ENCODE data around the gene HDAC9. TPM values are rescaled to one million over a fixed set of nuclear protein-coding genes. Genes with fewer than 3 reads are reported as not detected.
"Not testable (repeated sequence)": the region's sequence is repeated elsewhere in the genome, so short reads cannot be mapped to it uniquely, and the experiment has no call there.

HDAC9 gene
- total RNA-seq, 2 experiments from 2014 or later = 0.55 to 0.65 TPM

- no peak for DNase-seq
- POLR2A ChIA-PET = no interaction called here
- H3K36me3 Mint-ChIP-seq (ENCODE audit: low read depth) = no peaks in the 10 kb centered on the region
- no peaks in the 10 kb centered on the region for H3K27me3 Mint-ChIP-seq
- H3K27ac Mint-ChIP-seq = no peak overlapping the region
- no peaks in the 10 kb centered on the region for H3K9me3 Mint-ChIP-seq
- CTCF ChIA-PET = no interaction called here
- no peaks in the 10 kb centered on the region for H3K4me1 Mint-ChIP-seq
- no peak overlapping the region for H3K4me3 Mint-ChIP-seq
These were observed 202.7 kb downstream of the HDAC9 start for GRCh38 chr7:18698258-18698734.

- H3K27ac Mint-ChIP-seq = no peak overlapping the region
- no peaks in the 10 kb centered on the region for H3K27me3 Mint-ChIP-seq
- H3K9me3 Mint-ChIP-seq = no peaks in the 10 kb centered on the region
- no peaks in the 10 kb centered on the region for H3K4me1 Mint-ChIP-seq
- CTCF ChIA-PET = no interaction called here
- no peak for DNase-seq
- no peaks in the 10 kb centered on the region for H3K36me3 Mint-ChIP-seq (ENCODE audit: low read depth)
- H3K4me3 Mint-ChIP-seq = no peak overlapping the region
- POLR2A ChIA-PET = no interaction called here
These were observed 204.6 kb downstream of the HDAC9 start for GRCh38 chr7:18700147-18700546.

GRCh38 chr7:18702071-18702829 lies 206.7 kb downstream of the HDAC9 start:
- Mint-ChIP-seq H3K4me1 (no peaks in the 10 kb centered on the region), H3K36me3 (ENCODE audit: low read depth) (no peaks in the 10 kb centered on the region), H3K4me3 (no peak overlapping the region), H3K27ac (no peak overlapping the region), H3K27me3 (no peaks in the 10 kb centered on the region), H3K9me3 (no peaks in the 10 kb centered on the region)
- ChIA-PET POLR2A (no interaction called here), CTCF (no interaction called here)
- no peak for DNase-seq

GRCh38 chr7:18703685-18704084 lies 208.1 kb downstream of the HDAC9 start:
- ChIA-PET CTCF (no interaction called here), POLR2A (no interaction called here)
- Mint-ChIP-seq H3K9me3 (no peaks in the 10 kb centered on the region), H3K36me3 (ENCODE audit: low read depth) (no peaks in the 10 kb centered on the region), H3K4me3 (no peak overlapping the region), H3K27ac (no peak overlapping the region), H3K27me3 (no peaks in the 10 kb centered on the region), H3K4me1 (peaks cover 3% of the 10 kb centered on the region)
- DNase-seq = no peak

- Mint-ChIP-seq H3K9me3 (no peaks in the 10 kb centered on the region), H3K4me3 (no peak overlapping the region), H3K27ac (no peak overlapping the region), H3K27me3 (no peaks in the 10 kb centered on the region), H3K4me1 (peaks cover 3% of the 10 kb centered on the region), H3K36me3 (ENCODE audit: low read depth) (no peaks in the 10 kb centered on the region)
- ChIA-PET POLR2A (no interaction called here), CTCF (no interaction called here)
- no peak for DNase-seq
These were observed 211.1 kb downstream of the HDAC9 start for GRCh38 chr7:18706670-18707069.

GRCh38 chr7:18708204-18708603 lies 212.7 kb downstream of the HDAC9 start:
- ChIA-PET POLR2A (no interaction called here), CTCF (no interaction called here)
- Mint-ChIP-seq H3K27ac (no peak overlapping the region), H3K4me3 (no peak overlapping the region), H3K4me1 (peaks cover 3% of the 10 kb centered on the region), H3K9me3 (no peaks in the 10 kb centered on the region), H3K36me3 (ENCODE audit: low read depth) (no peaks in the 10 kb centered on the region), H3K27me3 (no peaks in the 10 kb centered on the region)
- DNase-seq = no peak

GRCh38 chr7:18715988-18716387 lies 220.4 kb downstream of the HDAC9 start:
- no peaks in the 10 kb centered on the region for H3K4me1 Mint-ChIP-seq
- H3K9me3 Mint-ChIP-seq = peaks cover 2% of the 10 kb centered on the region
- no peaks in the 10 kb centered on the region for H3K27me3 Mint-ChIP-seq
- no peak overlapping the region for H3K27ac Mint-ChIP-seq
- CTCF ChIA-PET = no interaction called here
- no peaks in the 10 kb centered on the region for H3K36me3 Mint-ChIP-seq (ENCODE audit: low read depth)
- no peak overlapping the region for H3K4me3 Mint-ChIP-seq
- no peak for DNase-seq
- POLR2A ChIA-PET = no interaction called here

GRCh38 chr7:18721429-18721828 lies 225.9 kb downstream of the HDAC9 start:
- Mint-ChIP-seq H3K4me3 (no peak overlapping the region), H3K4me1 (no peaks in the 10 kb centered on the region), H3K9me3 (peaks cover 2% of the 10 kb centered on the region), H3K27me3 (no peaks in the 10 kb centered on the region), H3K27ac (no peak overlapping the region), H3K36me3 (ENCODE audit: low read depth) (no peaks in the 10 kb centered on the region)
- ChIA-PET CTCF (no interaction called here), POLR2A (no interaction called here)
- no peak for DNase-seq

- Mint-ChIP-seq H3K27ac (no peak overlapping the region), H3K4me1 (no peaks in the 10 kb centered on the region), H3K4me3 (no peak overlapping the region), H3K9me3 (no peaks in the 10 kb centered on the region), H3K27me3 (no peaks in the 10 kb centered on the region), H3K36me3 (ENCODE audit: low read depth) (no peaks in the 10 kb centered on the region)
- ChIA-PET POLR2A (no interaction called here), CTCF (no interaction called here)
- no peak for DNase-seq
These were observed 228.8 kb downstream of the HDAC9 start for GRCh38 chr7:18724318-18724717.

- no peaks in the 10 kb centered on the region for H3K4me1 Mint-ChIP-seq
- H3K36me3 Mint-ChIP-seq (ENCODE audit: low read depth) = no peaks in the 10 kb centered on the region
- no peak overlapping the region for H3K4me3 Mint-ChIP-seq
- H3K27ac Mint-ChIP-seq = no peak overlapping the region
- no peak for DNase-seq
- H3K9me3 Mint-ChIP-seq = no peaks in the 10 kb centered on the region
- ChIA-PET POLR2A (no interaction called here), CTCF (no interaction called here)
- no peaks in the 10 kb centered on the region for H3K27me3 Mint-ChIP-seq
These were observed 231.7 kb downstream of the HDAC9 start for GRCh38 chr7:18727115-18727870.

GRCh38 chr7:18736012-18736411 lies 240.5 kb downstream of the HDAC9 start:
- H3K4me1 Mint-ChIP-seq; CTCF ChIA-PET; H3K36me3 Mint-ChIP-seq (ENCODE audit: low read depth); POLR2A ChIA-PET; H3K27ac Mint-ChIP-seq; H3K4me3 Mint-ChIP-seq; DNase-seq; H3K27me3 Mint-ChIP-seq; H3K9me3 Mint-ChIP-seq: not testable (repeated sequence)

- POLR2A ChIA-PET = no interaction called here
- Mint-ChIP-seq H3K4me3 (no peak overlapping the region), H3K27me3 (no peaks in the 10 kb centered on the region), H3K36me3 (ENCODE audit: low read depth) (no peaks in the 10 kb centered on the region), H3K4me1 (no peaks in the 10 kb centered on the region), H3K27ac (no peak overlapping the region), H3K9me3 (peaks cover 9% of the 10 kb centered on the region)
- no peak for DNase-seq
- CTCF ChIA-PET = no interaction called here
These were observed 245.0 kb downstream of the HDAC9 start for GRCh38 chr7:18740579-18740988.

- H3K4me3 Mint-ChIP-seq = no peak overlapping the region
- CTCF ChIA-PET = no interaction called here
- H3K27me3 Mint-ChIP-seq = no peaks in the 10 kb centered on the region
These were observed 258.5 kb downstream of the HDAC9 start for GRCh38 chr7:18753972-18754610.

GRCh38 chr7:18754766-18755165 lies 259.2 kb downstream of the HDAC9 start:
- Mint-ChIP-seq H3K4me3 (no peak overlapping the region), H3K36me3 (ENCODE audit: low read depth) (no peaks in the 10 kb centered on the region), H3K4me1 (no peaks in the 10 kb centered on the region), H3K27ac (no peak overlapping the region), H3K9me3 (peaks cover 2% of the 10 kb centered on the region), H3K27me3 (no peaks in the 10 kb centered on the region)
- POLR2A ChIA-PET = no interaction called here
- CTCF ChIA-PET = no interaction called here
- DNase-seq = no peak

More at GRCh38 chr7:18753972-18754610, 258.5 kb downstream of the HDAC9 start:
- DNase-seq = no peak
- Mint-ChIP-seq H3K36me3 (ENCODE audit: low read depth) (no peaks in the 10 kb centered on the region), H3K4me1 (no peaks in the 10 kb centered on the region), H3K27ac (no peak overlapping the region), H3K9me3 (peaks cover 3% of the 10 kb centered on the region)
- POLR2A ChIA-PET = no interaction called here
